CD4-positive, alpha-beta T cell (primary cell): Measurements from ENCODE around the gene PSMD3. TPM values are rescaled to one million over a fixed set of nuclear protein-coding genes. Genes with fewer than 3 reads are reported as not detected.

Source experiments
- ATAC-seq: fragments of 200-7000 bp; cut with Tn5 transposase; one replicate; pipeline ENCODE4 v1.10.0; 2022; ENCODE audit warnings: mild to moderate bottlenecking; ENCODE audit not compliant: poor library complexity
- CTCF ChIA-PET: fragments of 350-600 bp; sonication (Branson Sonifier 250); formaldehyde crosslinking; loops from one replicate; lab custom pipeline; 2021; ENCODE audit warnings: antibody characterized with exemption, inconsistent platforms; lab: Charles Lee
- POLR2A ChIA-PET: fragments of 350-600 bp; sonication (Branson Sonifier 250); formaldehyde crosslinking; loops from one replicate; lab custom pipeline; 2021; ENCODE audit warnings: antibody characterized with exemption, inconsistent platforms; lab: Charles Lee
- DNase-seq, 14 experiments: peaks; one replicate each; pipeline ENCODE4 v3.0.0-alpha.2; 2013 to 2020; ENCODE audit warnings: mixed read lengths in 2 of 14
- H3K27ac ChIP-seq, 2 donors: one replicate each; pipeline versions ENCODE4 v1.5.1 to v1.7.0; 2013; ENCODE audit warnings: low read length in 2 of 2, low read depth in 1 of 2, mild to moderate bottlenecking in 1 of 2
- H3K27me3 ChIP-seq, 2 experiments: 1 replicate in 1 of 2; 2 replicates in 1 of 2; pipeline versions ENCODE4 v1.6.1 to v1.7.0; 2013; ENCODE audit warnings: low read length in 2 of 2, control low read depth in 1 of 2, mild to moderate bottlenecking in 1 of 2, moderate library complexity in 1 of 2; ENCODE audit not compliant: insufficient read depth in 2 of 2, control insufficient read depth in 1 of 2
- H3K36me3 ChIP-seq: one replicate; pipeline ENCODE4 v1.6.1; 2013; ENCODE audit warnings: low read length, control low read depth; ENCODE audit not compliant: insufficient read depth
- H3K4me1 ChIP-seq: one replicate; pipeline ENCODE4 v1.6.1; 2013; ENCODE audit warnings: low read length, control low read depth; ENCODE audit not compliant: insufficient read depth
- H3K4me3 ChIP-seq: one replicate; pipeline ENCODE4 v1.5.1; 2013; ENCODE audit warnings: mild to moderate bottlenecking, low read length, moderate library complexity
- H3K9me3 ChIP-seq, 2 experiments: 1 replicate in 1 of 2; 2 replicates in 1 of 2; pipeline versions ENCODE4 v1.6.1 to v1.7.0; 2013; ENCODE audit warnings: low read length in 2 of 2, mild to moderate bottlenecking in 2 of 2, control low read depth in 1 of 2, moderate library complexity in 1 of 2; ENCODE audit not compliant: control insufficient read depth in 1 of 2, insufficient read depth in 1 of 2
- H3K27ac Mint-ChIP-seq: one replicate; pipeline ENCODE4 v1.8.0; 2020; ENCODE audit warnings: mixed read lengths
- H3K27me3 Mint-ChIP-seq: one replicate; pipeline ENCODE4 v1.8.0; 2021; ENCODE audit warnings: mixed read lengths
- H3K36me3 Mint-ChIP-seq: one replicate; pipeline ENCODE4 v1.8.0; 2021; ENCODE audit warnings: low read depth, mixed read lengths
- H3K4me1 Mint-ChIP-seq: one replicate; pipeline ENCODE4 v1.8.0; 2021; ENCODE audit warnings: low read depth, mixed read lengths
- H3K4me3 Mint-ChIP-seq: one replicate; pipeline ENCODE4 v1.8.0; 2020; ENCODE audit warnings: mild to moderate bottlenecking, mixed read lengths
- H3K9me3 Mint-ChIP-seq: one replicate; pipeline ENCODE4 v1.8.0; 2020; ENCODE audit warnings: mixed read lengths
- CTCF ChIP-seq: fragments of 200-600 bp; IDR thresholded peaks from one replicate; pipeline ENCODE4 v1.8.0; 2022; ENCODE audit warnings: antibody characterized with exemption, mild to moderate bottlenecking
- intact Hi-C, 2 experiments: fragments of 100-400 bp; cut with DNase I in 1 of 2; cut with micrococcal nuclease in 1 of 2; formaldehyde crosslinking; loops; one replicate each; pipeline versions ENCODE4 v1.15.1 to v1.9.0; 2023 to 2025; cut with DNase I, micrococcal nuclease
- total RNA-seq, 174 experiments: library from RNA in 2 of 174; stranded (reverse) in 2 of 174; gene quantifications; one replicate each; pipeline ENCODE4 v1.2.3 and lab custom pipeline; 2021 to 2026

Gene PSMD3
- total RNA-seq, 2 experiments from 2014 or later: 66.7 to 71.9 TPM

GRCh38 chr17:39996162-39996561, 15.6 kb downstream of the PSMD3 start:
- Mint-ChIP-seq H3K27ac (no peak overlapping the region), H3K36me3 (peaks cover 71% of the 10 kb centered on the region), H3K27me3 (no peaks in the 10 kb centered on the region), H3K9me3 (no peaks in the 10 kb centered on the region), H3K4me3 (no peak overlapping the region), H3K4me1 (no peaks in the 10 kb centered on the region)
- intact Hi-C loops: no loop called here
- no peak overlapping the region for H3K4me3 ChIP-seq
- peaks cover 67% of the 10 kb centered on the region for H3K36me3 ChIP-seq
- POLR2A ChIA-PET: no interaction called here
- TF ChIP-seq CTCF: no peak
- H3K27ac ChIP-seq: no peak overlapping the region
- ATAC-seq: no peak
- CTCF ChIA-PET: no interaction called here
- no peak for DNase-seq
- H3K27me3 ChIP-seq: no peaks in the 10 kb centered on the region
- no peaks in the 10 kb centered on the region for H3K4me1 ChIP-seq
- H3K9me3 ChIP-seq: no peaks in the 10 kb centered on the region

- H3K27ac ChIP-seq: no peak overlapping the region
- DNase-seq (no peak), ATAC-seq (no peak)
- CTCF ChIA-PET: no interaction called here
- no peak overlapping the region for H3K4me3 ChIP-seq
- no peak for TF ChIP-seq CTCF
- Mint-ChIP-seq H3K9me3 (no peaks in the 10 kb centered on the region), H3K27me3 (no peaks in the 10 kb centered on the region), H3K4me1 (no peaks in the 10 kb centered on the region), H3K4me3 (no peak overlapping the region), H3K27ac (no peak overlapping the region), H3K36me3 (peaks cover 65% of the 10 kb centered on the region)
- no peaks in the 10 kb centered on the region for H3K27me3 ChIP-seq
- peaks cover 61% of the 10 kb centered on the region for H3K36me3 ChIP-seq
- no peaks in the 10 kb centered on the region for H3K4me1 ChIP-seq
- POLR2A ChIA-PET: no interaction called here
- intact Hi-C loops: no loop called here
- H3K9me3 ChIP-seq: no peaks in the 10 kb centered on the region
Measured at GRCh38 chr17:39996800-39997199, 16.2 kb downstream of the PSMD3 start.

- CTCF ChIA-PET: no interaction called here
- no peak for TF ChIP-seq CTCF
- no peak overlapping the region for H3K4me3 Mint-ChIP-seq
- Histone ChIP-seq H3K27me3 (no peaks in the 10 kb centered on the region), H3K4me1 (no peaks in the 10 kb centered on the region), H3K9me3 (no peaks in the 10 kb centered on the region), H3K27ac (no peak overlapping the region), H3K36me3 (peaks cover 53% of the 10 kb centered on the region), H3K4me3 (no peak overlapping the region)
- ATAC-seq: no peak
- no peak for DNase-seq
- H3K36me3 Mint-ChIP-seq: peaks cover 57% of the 10 kb centered on the region
- H3K27ac Mint-ChIP-seq: no peak overlapping the region
- no peaks in the 10 kb centered on the region for H3K4me1 Mint-ChIP-seq
- POLR2A ChIA-PET: no interaction called here
- intact Hi-C loops: no loop called here
- H3K9me3 Mint-ChIP-seq: no peaks in the 10 kb centered on the region
- H3K27me3 Mint-ChIP-seq: no peaks in the 10 kb centered on the region
Measured at GRCh38 chr17:39997543-39997942, 16.9 kb downstream of the PSMD3 start.
